GM21381 (cell line): Measurements from ENCODE around the gene KIF5C.
"Not testable (repeated sequence)": the region's sequence is repeated elsewhere in the genome, so short reads cannot be mapped to it uniquely, and the experiment has no call there.

ENCODE experiments used
- ATAC-seq: cut with Tn5 transposase; IDR thresholded peaks from one replicate; pipeline ENCODE4 v1.9.1; 2021; ENCODE audit warnings: mild to moderate bottlenecking, moderate library complexity; ENCODE audit not compliant: unreplicated experiment

Gene KIF5C

GRCh38 chr2:148959745-148960144 lies 84.7 kb downstream of the KIF5C start:
- ATAC-seq = no peak

- no peak for ATAC-seq
These were observed 85.5 kb downstream of the KIF5C start for GRCh38 chr2:148960483-148960882.

GRCh38 chr2:148963461-148963860 lies 88.4 kb downstream of the KIF5C start:
- ATAC-seq = no peak

GRCh38 chr2:148965623-148966437 lies 90.8 kb downstream of the KIF5C start:
- ATAC-seq = no peak

- ATAC-seq = no peak
These were observed 91.4 kb downstream of the KIF5C start for GRCh38 chr2:148966438-148966758.

GRCh38 chr2:148967056-148967455 lies 92.0 kb downstream of the KIF5C start:
- no peak for ATAC-seq

GRCh38 chr2:148967578-148967977 lies 92.6 kb downstream of the KIF5C start:
- ATAC-seq = no peak

- no peak for ATAC-seq
These were observed 93.3 kb downstream of the KIF5C start for GRCh38 chr2:148968301-148968700.

GRCh38 chr2:148968776-148969319 lies 93.8 kb downstream of the KIF5C start:
- ATAC-seq = no peak

- ATAC-seq = no peak
These were observed 94.6 kb downstream of the KIF5C start for GRCh38 chr2:148969659-148970061.

- ATAC-seq = no peak
These were observed 95.4 kb downstream of the KIF5C start for GRCh38 chr2:148970385-148970784.

- ATAC-seq = peak; percentile 91
These were observed 96.5 kb downstream of the KIF5C start for GRCh38 chr2:148971547-148971946.

- no peak for ATAC-seq
These were observed 99.1 kb downstream of the KIF5C start for GRCh38 chr2:148974095-148974494.

- no peak for ATAC-seq
These were observed 103.1 kb downstream of the KIF5C start for GRCh38 chr2:148978026-148978685.

- ATAC-seq = no peak
These were observed 103.7 kb downstream of the KIF5C start for GRCh38 chr2:148978706-148979105.

- no peak for ATAC-seq
These were observed 104.3 kb downstream of the KIF5C start for GRCh38 chr2:148979164-148979918.

- no peak for ATAC-seq
These were observed 104.9 kb downstream of the KIF5C start for GRCh38 chr2:148979919-148980277.

GRCh38 chr2:148980496-148980895 lies 105.5 kb downstream of the KIF5C start:
- not testable (repeated sequence) for ATAC-seq

- no peak for ATAC-seq
These were observed 106.3 kb downstream of the KIF5C start for GRCh38 chr2:148981324-148981723.

- ATAC-seq = no peak
These were observed 106.8 kb downstream of the KIF5C start for GRCh38 chr2:148981781-148982180.

GRCh38 chr2:148982282-148982681 lies 107.3 kb downstream of the KIF5C start:
- no peak for ATAC-seq

- ATAC-seq = no peak
These were observed 108.9 kb downstream of the KIF5C start for GRCh38 chr2:148983896-148984295.
